NCI-H1417 treated with DMSO at 0.1 percent for 48 hours (cell line): ENCODE measurements around the gene PYCR2.
"Not testable (repeated sequence)": the region's sequence is repeated elsewhere in the genome, so short reads cannot be mapped to it uniquely, and the experiment has no call there.

Experiments
- DNase-seq: peaks from one replicate; lab custom pipeline; 2025; lab: John Stamatoyannopoulos, UW

The PYCR2 gene

DNA sequence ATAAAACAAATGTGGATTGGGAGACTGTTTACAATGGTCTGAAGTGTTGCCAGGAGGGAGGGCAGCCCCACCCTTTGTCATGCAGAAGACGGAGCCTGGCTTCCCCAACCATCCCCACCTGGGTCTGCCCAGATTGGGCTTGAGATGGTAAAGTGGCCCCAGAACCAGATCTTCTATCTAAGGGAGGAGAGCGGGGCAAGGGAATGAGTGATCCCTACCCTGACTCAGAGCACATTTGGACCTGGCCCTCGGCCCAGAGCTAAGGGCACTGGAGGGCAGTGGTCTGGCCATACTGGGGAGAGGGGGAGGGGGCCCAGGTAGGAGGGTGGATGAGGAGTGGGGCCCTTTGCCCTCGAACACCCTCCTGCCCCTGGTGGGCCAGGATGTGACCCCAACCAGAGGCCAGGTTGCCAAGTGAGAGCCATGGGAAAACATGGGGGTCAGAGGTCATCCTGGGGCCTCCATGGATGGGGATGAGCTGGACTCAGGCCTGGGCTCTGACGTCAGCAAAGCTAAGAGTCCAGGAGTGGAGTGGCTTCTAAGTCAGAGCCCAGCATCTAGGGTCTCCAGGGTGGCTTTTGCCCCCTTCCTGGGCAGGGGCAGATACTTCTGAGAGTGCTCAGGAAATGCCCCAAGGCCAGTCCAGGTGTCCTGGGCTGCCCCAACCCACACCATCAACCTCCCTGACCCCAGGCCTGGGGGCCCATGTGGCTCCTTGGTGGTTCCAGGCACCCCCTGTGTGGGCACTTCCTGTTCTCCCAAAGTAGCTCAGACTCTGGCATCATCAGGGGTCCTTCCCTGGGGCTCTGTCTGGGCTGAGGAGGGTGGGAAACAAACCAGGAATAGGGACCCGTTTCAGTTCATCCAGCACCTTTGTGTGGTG is 33.5 kb downstream of the PYCR2 start:
- DNase-seq, result no peak

DNA sequence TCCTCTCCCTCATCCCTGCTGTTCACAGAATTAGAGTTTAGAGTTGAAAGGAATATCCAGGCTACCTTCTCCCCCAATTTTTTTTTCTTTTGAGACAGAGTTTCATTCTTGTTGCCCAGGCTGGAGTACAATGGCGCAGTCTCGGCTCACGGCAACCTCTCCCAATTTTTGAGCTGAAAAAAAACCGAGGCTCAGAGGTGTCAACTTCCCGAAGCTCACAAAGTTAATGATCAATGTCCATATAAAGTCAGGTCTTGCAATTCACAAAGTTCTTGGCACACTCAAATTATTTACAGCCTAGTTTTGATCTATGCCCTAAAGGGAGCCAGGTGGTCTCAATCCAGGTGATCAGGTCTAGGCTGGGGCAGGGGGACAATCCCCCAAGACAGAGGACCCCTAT is 34.3 kb downstream of the PYCR2 start:
- DNase-seq, result no peak

GRCh38 chr1:225888898-225889601 is 35.0 kb downstream of the PYCR2 start, which contains the start of gene LEFTY1:
Gene LEFTY1, minus strand, starts transcription at chr1:225889146. Its CDS starts 80 bp downstream, at chr1:225889066.
- DNase-seq, result no peak

- no peak for DNase-seq
Observed at GRCh38 chr1:225888289-225888897, 35.7 kb downstream of the PYCR2 start.

DNA sequence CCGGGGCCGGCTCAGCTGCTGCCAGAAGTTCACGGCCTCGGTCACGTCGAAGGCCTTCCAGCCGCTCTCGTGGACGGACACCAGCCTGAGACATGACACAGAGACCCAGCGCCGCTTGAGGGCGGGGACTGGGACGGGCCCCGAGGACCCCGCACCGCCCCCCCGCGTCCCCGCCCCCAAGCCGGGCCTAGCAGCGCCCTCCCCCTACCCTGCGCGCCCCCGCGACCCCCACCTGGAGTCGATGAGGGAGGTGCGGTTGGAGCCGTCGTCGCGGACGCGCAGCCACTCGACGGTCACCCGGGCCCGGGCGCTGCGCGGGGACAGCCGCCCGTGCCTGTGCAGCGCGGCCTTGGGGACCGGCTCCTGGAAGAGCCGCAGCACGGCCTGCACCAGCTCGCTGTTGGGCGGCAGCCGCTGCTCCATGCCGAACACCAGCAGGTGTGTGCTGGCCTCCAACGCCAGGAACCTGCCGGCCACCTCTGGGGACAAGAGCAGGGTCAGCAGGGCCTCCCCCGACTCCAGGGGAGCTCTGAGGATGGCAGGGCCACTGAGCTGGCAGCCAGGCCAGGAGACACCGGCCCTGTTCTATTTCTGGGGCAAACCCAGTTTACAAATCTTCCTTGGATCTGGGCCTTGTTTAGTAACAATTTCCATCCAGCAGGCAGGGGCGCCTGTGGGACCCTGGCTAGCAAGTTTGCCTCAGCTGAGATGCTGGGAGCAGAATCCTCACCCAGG is 36.3 kb downstream of the PYCR2 start:
- DNase-seq, result not testable (repeated sequence)

DNA sequence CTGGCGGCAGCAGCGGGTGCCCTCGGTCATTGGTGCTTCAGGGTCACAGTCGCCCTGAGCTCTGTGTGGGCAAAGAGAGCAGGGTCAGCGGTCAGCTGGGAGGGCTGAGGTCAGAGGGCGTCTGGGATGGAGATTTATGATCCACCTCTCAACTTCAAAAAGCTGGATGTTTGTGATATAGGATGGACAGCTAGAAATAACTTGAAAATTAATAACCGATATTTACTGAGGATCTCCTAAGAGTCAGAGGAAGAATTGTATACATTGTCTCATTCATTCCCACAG is 37.1 kb downstream of the PYCR2 start:
- no peak for DNase-seq

DNA sequence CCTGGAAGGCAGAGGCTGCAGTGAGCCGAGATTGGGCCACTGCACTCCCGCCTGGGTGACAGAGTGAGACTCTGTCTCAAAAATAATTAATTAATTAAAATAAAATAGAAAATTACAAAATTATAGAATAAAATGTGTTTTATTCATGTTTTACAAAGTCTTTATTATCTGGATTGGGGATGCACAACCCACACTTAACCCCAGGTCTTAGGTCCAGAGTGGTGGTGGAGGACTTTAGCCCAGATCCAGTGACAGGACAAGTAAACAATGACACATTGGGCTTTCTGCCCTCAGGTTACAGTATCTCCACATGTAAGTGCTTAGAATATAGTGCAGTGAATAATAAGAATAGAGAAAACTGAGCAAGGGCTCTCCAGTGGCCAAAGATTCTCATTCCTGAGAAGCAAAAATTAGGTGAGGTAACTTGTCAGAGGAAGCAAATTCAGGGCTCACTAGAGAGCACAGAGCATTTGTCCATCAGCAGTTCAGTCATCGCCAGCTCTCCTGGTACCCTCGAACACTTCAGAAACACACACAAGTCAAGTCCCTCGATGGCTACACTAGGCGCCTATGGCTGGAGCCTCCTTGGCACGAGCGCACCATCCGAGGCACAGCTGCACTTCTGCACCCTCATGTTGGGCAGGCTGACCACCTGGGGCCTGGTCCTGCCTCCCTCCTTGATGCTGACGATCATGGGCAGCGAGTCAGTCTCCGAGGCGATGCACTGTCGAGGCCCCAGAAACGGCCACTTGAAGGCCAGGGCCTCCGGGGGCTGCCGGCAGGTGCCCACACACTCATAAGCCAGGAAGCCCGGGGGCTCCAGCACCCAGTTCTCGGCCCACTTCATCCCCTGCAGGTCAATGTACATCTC is 37.7 kb downstream of the PYCR2 start:
- DNase-seq, result no peak

- no peak for DNase-seq
Observed at GRCh38 chr1:225885336-225885735, 38.7 kb downstream of the PYCR2 start.

DNA sequence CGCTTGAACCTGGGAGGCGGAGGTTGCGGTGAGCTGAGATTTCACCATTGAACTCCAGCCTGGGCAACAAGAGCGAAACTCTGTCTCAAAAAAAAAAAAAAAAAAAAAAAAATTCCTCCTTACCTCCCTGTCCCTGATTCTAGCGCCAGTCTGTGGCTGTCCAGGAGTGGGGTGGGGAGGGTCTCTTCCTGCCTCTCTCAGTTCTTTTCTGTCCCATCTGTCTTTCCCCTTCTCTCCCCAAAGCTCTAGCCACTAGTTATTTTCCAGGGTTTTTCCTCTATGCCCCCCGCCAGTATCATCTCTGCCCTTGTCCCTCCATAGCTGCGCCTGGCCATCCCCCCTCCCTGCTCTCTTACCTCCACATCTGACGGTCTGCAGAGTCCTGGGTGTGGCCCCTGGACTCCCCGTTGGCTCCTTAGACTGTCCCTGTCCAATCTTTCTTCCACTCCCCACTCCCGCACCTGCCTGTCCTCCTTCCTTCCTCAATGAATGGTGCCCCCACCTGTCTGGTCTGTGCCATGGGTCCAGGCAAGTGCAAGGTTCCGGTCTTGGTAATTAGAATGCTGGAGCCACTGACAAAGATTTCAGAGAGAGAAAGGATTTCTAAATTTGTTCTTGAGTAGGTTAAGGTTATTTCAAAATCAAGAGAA is 40.3 kb downstream of the PYCR2 start:
- DNase-seq, result no peak

- DNase-seq, result no peak
Observed at GRCh38 chr1:225882694-225883615, 41.1 kb downstream of the PYCR2 start.

GRCh38 chr1:225881959-225882693 is 41.9 kb downstream of the PYCR2 start, which contains the start of gene TMEM63A:
Gene TMEM63A, minus strand, starts transcription at chr1:225882380. Its CDS starts 4,800 bp downstream, at chr1:225877580.
- no peak for DNase-seq

GRCh38 chr1:225881081-225881958 is 42.7 kb downstream of the PYCR2 start:
- DNase-seq, result no peak

DNA sequence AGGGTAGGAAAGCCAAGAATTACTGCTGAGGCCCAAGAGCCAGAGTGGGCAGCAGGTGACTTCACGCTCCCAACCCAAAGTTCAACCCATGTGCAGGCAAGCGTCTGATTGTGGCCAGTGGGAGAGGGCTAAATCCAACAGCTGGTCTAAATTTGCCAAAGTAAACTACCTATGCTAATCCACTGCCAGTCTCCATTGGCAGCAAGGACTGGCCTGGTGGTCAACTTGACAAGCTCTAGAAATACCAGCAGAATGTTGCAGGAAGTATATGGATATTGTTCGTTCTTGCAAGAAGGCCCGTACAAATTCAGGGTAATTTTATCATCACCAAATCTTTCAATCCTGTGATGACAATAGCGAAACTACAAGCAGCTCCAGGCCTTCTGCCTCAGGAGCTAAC is 43.4 kb downstream of the PYCR2 start:
- no peak for DNase-seq

GRCh38 chr1:225880222-225880588 is 43.8 kb downstream of the PYCR2 start:
- DNase-seq, result no peak

- DNase-seq, result no peak
Observed at GRCh38 chr1:225879521-225880221, 44.4 kb downstream of the PYCR2 start.

DNA sequence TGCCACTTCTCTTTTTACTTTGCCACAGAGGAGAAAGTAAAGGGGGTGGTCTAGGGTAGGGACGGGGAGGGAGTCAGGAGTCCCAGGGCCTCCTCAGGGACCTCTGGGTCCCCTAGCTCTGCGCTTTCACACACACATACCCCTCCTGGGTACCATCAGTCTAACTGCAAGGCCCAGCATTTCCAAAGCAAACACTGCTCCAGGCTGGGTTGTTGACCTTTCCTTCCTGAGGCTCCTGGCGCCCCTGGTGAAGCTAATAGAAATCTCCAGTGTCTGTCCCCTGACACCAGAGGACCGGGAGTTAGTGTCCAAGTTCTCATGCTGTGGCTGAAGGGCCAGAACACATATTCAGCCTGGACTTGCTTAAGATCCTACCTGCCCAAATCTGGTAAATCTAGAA is 45.8 kb downstream of the PYCR2 start:
- DNase-seq, result no peak

DNA sequence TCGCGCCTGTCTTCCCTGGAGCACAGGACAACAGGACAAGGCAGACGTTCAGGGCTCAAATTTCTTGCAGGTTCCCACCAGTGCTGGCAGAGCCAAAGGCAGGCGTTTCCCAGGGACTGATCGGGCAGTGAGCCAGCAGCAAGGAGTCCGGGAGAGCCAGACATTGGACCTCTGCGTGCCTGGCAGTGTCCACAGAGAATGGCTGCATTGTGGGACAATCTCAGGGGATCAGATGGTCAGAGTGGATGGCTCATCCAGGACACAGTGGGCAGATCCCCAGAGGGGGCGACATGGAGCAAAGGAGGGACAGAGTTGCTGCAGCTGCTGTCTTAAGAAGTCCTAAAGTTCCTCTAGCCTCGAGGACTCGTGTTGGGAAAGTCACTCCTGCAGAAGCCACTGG is 46.5 kb downstream of the PYCR2 start:
- no peak for DNase-seq
